Measurements from ENCODE around the gene PNPLA2. TPM values are rescaled to one million over a fixed set of nuclear protein-coding genes. Genes with fewer than 3 reads are reported as not detected.

PNPLA2 gene
- total RNA-seq, 1 donor from 2014 or later = 34.7 TPM

- H3K4me3 ChIP-seq (ENCODE audit: low read depth, low read length) = no peak overlapping the region
- no peak for TF ChIP-seq CTCF (conservative IDR thresholded peaks at IDR 0.05; ENCODE audit: low read depth, low read length)
- no peak for DNase-seq (ENCODE audit: low read depth)
Observed at GRCh38 chr11:791658-792534, 26.8 kb upstream of the PNPLA2 start.

GRCh38 chr11:792535-792821, 26.2 kb upstream of the PNPLA2 start:
- TF ChIP-seq CTCF (conservative IDR thresholded peaks at IDR 0.05; ENCODE audit: low read depth, low read length) = no peak

GRCh38 chr11:792873-793272, 25.8 kb upstream of the PNPLA2 start:
- no peak for DNase-seq (ENCODE audit: low read depth)
- no peak for TF ChIP-seq CTCF (conservative IDR thresholded peaks at IDR 0.05; ENCODE audit: low read depth, low read length)
- H3K4me3 ChIP-seq (ENCODE audit: low read depth, low read length) = no peak overlapping the region

More at GRCh38 chr11:792535-792821, 26.2 kb upstream of the PNPLA2 start:
- H3K4me3 ChIP-seq (ENCODE audit: low read depth, low read length) = no peak overlapping the region
- no peak for DNase-seq (ENCODE audit: low read depth)

- no peak for TF ChIP-seq CTCF (conservative IDR thresholded peaks at IDR 0.05; ENCODE audit: low read depth, low read length)
- no peak for DNase-seq (ENCODE audit: low read depth)
- no peak overlapping the region for H3K4me3 ChIP-seq (ENCODE audit: low read depth, low read length)
Observed at GRCh38 chr11:793556-793955, 25.2 kb upstream of the PNPLA2 start.

GRCh38 chr11:794013-794765, 24.5 kb upstream of the PNPLA2 start:
- DNase-seq (ENCODE audit: low read depth) = no peak
- H3K4me3 ChIP-seq (ENCODE audit: low read depth, low read length) = no peak overlapping the region
- TF ChIP-seq CTCF (conservative IDR thresholded peaks at IDR 0.05; ENCODE audit: low read depth, low read length) = no peak

GRCh38 chr11:794766-795633, 23.7 kb upstream of the PNPLA2 start:
- TF ChIP-seq CTCF (conservative IDR thresholded peaks at IDR 0.05; ENCODE audit: low read depth, low read length) = no peak
- peak overlapping the region; percentile 63 for H3K4me3 ChIP-seq (ENCODE audit: low read depth, low read length)
- DNase-seq (ENCODE audit: low read depth) = no peak

All from epithelial cell of proximal tubule (primary cell).